HG03097 (cell line): ENCODE measurements around the gene EPS8.
"Not testable (repeated sequence)": the region's sequence is repeated elsewhere in the genome, so short reads cannot be mapped to it uniquely, and the experiment has no call there.

Experiments used
- ATAC-seq: cut with Tn5 transposase; IDR thresholded peaks from one replicate; pipeline ENCODE4 v1.9.1; 2021; ENCODE audit not compliant: unreplicated experiment, low FRiP score

The EPS8 gene

DNA sequence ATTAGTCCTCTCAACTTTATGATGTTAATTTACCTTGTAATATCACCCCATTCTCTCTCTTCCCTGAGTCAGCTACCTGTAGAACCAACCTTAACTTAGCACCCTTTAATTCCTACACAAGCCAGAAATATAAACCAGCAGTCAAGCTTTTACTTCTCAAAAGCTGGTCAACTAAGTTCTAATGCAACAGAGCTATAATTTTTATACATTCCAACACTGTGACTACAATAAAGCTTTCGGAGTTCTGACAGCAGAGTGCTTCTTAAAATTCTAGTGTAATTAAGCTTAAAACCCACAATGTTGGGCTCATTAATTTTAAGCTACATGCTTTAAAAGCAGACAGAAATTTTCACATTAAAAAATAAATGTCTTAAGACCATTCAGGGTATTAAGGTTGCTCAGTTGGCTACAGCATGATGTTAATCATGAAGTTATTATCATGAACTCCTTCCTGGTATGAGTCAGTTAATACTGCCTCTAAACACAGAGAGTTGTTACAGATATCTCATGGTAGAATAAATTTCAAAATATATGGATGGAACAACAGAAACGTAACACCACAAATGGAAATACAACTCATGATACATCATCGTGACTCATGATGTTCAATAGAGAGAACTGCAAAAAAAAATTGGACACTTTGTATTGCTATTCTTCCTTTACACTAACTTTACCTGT, 126.7 kb downstream of the EPS8 start:
- ATAC-seq = no peak

DNA sequence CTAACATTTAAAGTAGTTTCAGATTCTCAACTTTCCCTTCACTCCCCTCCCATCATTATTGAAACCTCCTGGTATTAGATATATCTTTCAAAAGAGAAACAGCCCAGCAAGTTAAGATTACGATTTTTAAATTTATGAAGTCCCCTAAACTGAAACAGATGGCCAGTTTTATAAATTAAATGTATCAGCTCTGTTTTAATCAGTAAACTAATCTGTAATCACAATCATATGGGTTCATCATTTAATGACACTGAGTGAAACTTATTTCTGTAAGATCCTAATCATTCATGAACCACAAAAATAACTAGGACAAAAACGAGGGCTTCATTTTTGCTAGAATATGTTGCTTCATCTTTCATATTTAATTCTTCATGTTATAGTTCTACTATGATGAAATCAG, 137.8 kb downstream of the EPS8 start:
- ATAC-seq = no peak

DNA sequence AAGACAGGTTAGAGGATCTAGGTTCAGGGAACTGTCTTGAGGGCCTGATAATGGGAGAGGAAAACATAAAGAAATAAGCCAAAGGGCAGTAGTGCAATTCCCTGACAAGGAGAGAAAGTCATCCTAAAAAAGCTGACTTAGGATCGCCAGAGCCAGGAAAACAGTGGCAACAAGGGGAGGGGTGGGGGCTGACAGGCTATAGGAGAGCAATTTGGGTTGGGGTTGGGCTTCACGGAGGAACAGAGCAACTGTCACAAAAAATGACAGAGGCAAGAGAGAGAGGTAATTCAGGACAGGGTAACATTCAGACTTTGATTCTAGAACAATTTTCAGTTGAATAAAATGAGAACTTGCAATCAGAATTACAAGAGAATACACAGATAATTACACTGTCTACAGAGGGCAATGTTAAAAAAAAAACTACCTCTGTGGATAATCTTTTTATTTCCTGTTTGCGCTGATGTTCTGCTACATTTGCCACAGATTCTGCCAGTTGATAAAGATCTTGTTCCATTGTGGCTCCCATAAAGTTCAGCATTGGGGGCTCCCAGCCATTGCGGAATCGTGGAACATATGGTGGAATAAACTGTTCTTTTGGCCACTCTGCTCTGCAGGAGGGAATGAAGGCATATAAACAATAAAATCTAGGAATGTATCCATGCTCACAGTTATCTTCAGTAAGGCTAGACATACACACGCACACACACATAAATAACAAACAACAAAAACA, 138.6 kb downstream of the EPS8 start:
- ATAC-seq = no peak

DNA sequence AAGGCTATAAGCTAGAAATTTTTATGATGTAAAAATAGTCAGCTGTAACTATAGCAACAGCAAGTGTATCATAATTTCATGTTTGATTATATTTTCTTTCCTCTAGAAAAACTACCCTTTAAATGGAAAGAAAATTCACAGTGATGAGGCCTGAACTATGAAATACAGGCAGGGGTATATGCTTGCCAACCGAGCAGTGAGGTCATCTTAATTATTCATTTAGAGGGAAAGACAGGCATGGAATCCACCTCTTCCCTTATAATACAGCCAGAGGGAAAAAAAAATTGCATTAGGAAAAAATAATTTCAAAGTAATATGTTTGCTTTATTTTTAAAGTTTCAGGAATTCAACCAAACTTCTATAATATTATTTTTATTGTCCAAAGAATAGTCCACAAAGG, 139.8 kb downstream of the EPS8 start:
- no peak for ATAC-seq

DNA sequence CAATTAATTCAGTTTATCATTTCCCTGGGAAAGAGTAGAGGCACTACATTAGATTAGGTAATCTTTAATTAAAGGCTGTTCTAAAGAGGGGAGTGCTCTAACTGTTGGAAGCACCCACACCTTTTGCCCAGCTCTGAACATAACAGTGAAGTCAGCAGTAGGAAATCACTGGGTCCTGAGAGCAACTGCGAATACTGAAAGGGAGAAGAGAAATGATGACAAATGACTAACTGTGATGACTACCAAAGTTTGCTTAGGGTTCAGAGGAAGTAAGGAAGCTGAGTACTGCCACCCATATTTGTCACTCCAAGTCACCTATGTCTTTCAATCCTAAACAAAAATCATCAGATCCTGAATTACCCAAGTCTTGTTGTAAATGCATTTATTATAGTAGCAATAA, 140.6 kb downstream of the EPS8 start:
- no peak for ATAC-seq

DNA sequence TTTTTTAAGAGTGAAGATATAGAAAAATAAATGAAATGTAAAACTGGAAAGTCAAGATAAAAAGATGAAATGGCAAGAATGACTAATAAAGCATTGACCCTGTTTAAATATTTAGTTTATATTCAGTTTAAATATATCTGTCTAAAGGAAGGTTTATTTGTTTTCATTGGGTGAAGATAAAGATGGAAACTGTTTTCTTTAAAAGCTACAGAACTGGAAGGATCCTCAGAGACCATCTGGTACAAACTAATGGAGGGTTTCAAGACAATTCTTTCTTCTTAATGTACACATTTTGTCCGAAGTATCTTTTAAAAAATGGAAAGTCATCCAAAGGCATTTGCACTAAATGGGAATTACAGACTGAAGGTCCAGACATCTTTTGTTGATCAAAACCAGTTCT, 142.6 kb downstream of the EPS8 start:
- no peak for ATAC-seq

DNA sequence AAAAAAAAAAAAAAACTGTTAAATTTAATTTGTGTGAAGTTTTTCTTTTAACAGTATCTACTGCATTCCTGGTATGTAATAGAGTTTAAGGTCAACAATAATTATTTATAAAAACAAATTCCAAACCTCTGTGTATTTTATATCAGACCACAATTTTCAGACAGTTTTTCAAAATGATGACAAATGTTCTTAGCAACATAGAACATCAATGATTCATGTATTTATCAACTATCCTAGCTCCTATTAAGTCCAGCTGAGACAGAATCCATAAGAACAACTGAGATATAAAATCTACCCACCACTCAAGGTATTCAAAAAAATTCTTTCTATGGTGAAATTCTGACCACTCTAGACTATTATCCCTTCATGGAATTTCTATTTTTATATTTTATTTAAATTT, 144.5 kb downstream of the EPS8 start:
- no peak for ATAC-seq

DNA sequence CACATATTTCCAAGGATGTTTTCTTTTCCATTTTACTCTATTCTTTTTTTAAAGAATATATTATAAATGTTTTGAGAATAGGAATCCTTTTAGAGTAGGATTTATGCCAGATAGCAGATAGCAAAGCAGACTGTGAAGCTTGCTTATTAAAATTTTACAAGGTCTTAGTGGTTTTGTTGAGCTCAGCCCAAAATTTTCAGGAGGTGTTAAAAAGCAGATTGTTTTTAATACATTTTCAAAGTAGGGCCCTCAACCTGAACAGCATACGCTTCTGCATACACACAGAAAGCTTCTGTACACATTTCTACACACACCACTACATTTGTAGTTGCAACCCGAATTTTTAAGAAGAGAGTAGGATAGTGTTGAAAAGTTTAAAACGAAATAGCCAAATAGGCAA, 151.0 kb downstream of the EPS8 start:
- no peak for ATAC-seq

DNA sequence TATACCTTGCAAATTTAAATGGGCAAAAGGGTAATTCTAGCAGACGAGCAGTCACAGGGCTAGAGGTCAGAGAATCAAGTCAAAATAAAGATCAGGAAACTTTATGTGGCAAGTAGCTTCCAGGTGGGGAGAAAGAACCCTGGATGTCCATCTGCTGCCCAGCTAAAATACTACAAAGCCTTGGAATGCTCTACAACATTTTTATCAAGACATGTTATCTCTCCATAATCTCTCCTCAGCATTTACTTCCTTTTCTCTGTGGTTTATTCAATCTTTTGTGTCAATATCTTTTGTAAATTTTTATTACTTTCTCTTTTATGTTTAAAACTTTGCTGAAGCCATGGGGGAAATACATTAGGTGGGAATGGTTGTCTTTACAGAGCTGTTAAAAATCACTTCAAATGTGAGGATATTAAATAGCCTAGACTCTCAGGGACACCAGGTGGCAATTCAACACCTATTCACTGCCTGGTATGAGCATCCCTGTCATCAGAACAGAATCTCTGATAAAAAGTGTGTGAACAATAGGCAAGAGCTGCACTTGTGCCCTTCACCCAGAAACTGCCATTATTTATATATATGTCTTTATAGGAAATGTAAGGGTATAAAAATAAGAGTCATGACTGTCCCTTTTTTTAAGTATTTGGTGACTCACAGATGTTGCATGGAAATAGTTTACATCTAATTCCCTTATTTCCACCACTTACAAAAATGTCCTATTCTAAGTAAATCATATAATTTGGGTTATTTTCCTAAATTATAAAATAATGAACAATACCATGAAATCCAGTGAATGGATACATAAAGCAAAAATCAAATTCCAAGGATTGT, 152.9 kb downstream of the EPS8 start:
- no peak for ATAC-seq

DNA sequence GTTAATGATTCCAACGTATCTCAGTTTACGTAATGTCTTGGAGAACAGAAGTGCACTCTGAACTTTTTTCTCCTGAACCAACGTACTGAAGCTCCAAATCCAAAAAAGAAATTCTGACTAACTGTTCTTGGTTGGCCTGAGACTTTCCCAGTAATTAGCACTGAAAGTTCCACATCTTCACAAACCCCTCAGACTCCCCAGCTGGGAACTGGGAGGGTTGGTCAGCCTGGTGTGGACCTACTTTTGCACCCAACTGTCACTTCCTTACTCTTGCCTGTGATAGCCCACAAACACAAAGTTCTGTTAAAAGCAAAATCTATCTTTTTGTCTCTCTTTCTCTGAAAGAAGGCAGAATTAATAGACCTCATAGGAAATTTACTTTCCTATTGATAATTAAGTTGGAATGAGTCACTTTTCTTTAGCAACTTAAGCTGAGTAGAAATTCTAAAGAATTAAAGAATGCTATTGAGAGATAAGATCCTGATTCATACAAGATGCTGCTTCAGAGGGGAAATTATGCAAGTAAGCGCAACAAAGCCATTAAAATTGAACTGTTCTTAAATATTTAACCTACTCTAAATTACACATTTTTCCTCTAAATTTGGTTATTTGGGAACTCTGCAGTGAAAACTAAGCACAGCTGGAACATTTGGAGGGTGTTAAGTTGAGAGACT, 155.0 kb downstream of the EPS8 start:
- ATAC-seq = no peak

DNA sequence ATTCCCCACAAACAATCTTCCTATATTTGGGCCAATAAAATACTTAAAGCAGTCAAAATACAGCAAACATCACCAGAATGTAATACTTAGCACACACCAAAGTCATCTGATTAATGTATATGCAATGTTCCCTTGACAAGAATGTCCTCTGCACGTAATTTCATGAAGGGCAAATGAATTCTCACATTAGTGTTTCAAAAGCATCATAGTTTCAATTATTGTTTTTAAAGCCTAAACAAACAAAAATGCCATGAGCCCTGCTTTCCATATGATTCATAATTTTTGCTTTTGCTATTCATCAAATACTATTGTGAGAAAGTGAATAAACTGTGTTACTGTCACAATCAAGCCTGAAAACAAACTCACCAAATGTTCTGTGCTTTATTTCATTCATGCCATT, 156.0 kb downstream of the EPS8 start:
- ATAC-seq = no peak

DNA sequence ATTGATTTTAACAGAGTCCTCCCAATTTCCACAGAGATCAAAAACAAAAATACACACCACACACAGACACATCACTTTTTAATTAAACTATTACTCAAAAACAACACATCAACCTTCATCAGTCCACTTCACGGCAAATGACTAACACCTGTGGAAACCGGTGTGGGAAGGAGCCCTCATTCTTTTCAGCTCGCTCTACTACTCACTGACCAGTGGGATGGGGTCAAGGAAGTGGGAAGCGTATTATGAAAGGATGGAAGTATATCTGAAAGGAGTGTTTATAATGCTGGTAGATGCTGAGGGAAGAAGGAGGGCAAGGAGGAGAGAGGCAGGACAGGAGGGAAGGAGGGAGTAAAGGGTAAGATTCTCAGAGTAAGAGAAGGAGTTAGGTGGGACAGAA, 156.5 kb downstream of the EPS8 start:
- no peak for ATAC-seq

DNA sequence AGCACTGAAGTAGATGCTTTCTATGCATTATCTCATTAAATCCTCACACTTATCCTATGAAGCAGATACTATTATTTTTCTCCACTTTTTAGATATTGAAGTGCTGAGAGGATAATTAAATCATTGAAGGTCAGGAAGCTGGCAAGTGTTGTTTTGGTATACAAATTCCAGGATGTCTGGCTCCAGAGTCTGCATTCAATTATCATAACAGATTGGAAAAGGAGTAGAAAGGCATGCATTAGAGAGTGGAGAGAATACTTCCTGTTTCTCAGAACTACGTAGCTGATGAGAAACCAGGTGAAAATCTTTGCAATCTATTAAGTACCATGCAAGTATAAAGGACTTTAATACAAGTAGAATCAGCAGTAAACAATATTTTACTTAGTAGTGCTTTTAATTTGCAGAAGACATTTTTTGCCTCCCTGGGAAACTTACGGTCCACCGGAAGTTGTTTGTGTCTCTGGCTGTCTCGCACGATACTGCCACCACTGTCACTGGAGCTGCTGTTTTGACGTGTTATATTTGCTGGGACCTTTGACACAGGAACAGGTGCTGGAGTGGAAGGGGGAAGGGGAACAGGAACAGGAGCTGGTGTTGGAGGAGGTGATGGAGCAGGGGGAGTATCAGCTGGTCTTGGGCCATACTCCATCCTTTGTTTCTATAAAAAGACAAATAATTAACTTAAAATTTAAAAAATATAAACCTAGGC, 158.0 kb downstream of the EPS8 start:
- ATAC-seq = no peak

DNA sequence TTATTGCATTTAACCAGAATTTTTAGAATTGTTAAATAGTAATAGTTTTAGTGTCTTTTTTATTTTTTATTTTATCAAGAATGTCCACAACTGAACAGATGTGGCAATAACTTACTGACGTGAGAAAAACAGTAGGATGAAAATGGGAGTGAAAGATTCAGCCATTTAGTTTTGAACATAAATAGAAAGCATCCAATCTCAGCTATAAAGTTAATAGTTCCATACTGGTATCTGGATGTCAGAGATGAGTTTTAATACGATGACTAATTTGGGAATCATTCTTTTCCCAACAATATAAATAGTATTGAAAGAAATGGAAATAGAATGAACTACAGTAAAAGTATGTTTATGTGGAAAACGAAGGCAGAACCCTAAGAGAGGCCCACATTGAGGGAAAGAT, 159.4 kb downstream of the EPS8 start:
- no peak for ATAC-seq

DNA sequence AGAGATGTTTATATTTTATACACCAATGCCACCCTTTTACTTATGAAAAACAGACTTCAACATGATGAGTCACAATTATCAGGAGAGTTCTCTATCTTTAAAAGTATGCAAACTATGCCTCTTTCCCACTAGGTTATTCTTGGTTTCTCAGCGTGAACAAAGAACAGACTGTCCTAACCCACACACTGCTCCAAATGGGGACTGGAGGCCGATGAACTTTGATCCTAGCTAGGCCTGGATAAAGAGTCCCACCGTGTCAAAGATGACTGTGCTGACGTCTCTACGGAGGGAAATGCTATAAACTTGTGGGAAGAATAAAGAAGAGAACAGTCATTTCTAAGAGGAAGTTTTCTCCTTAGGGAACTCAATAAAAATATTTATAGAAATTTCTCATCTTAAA, 160.1 kb downstream of the EPS8 start:
- no peak for ATAC-seq

DNA sequence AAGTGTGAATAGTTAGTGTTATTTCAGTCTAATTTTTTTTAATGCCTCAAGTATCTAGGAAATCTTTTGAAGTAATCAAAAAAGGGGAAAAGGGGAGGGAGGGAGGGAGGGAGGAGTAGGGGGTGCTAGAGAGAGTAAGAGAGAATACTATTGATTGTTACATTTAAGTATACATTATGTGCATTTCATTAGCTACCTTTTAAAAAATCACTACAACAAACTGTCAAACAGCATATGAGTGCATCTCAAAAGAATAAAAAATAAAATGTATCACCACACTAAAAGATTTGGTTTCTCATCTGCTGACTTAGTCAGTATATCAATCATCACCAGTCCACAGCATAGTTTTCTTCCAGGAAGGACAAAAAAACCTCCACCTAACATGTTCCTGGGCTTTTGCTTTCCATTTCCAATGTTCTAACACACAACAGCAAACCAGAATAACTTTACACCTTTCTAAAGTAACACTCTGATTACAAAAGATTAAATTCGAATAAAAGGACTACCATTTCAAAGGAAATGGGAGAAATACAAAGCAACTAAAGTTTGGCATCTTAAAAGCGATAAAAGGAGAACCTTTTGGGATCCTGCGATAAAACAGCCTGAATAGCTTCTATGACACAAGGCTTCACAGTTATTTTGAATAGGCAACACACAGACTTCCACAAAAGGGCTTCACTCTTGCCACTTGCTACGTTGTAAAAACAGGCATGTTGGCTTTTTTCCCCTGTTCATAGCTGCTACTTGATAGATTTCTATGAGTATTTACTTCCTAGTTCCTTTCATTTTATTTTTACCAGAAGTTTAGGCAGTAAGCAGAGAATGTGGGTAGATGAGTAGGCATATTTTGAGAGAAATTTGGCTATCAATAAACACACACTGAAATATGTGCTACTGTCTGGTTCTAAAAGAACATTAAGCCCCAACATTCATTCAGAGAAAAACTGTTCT, 160.9 kb downstream of the EPS8 start:
- ATAC-seq = no peak

DNA sequence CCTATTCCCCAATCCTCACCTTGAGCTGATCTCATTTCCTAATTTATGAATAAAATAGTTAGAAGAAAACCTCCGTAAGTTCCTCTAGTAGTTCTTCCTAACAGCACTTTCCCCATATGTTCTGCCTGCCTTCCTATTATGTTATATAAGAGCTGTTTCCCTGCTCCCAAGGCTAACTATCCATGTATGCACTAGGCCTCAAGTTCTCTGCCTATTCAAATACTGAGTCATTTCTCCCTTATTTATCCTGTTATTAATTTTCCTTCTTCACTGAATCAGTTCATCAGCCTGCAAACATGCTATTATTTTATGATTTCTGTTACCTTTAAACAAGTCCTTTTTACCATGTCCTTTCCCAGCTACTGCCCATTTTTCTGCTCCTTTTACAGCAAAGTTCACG, 164.1 kb downstream of the EPS8 start:
- no peak for ATAC-seq

DNA sequence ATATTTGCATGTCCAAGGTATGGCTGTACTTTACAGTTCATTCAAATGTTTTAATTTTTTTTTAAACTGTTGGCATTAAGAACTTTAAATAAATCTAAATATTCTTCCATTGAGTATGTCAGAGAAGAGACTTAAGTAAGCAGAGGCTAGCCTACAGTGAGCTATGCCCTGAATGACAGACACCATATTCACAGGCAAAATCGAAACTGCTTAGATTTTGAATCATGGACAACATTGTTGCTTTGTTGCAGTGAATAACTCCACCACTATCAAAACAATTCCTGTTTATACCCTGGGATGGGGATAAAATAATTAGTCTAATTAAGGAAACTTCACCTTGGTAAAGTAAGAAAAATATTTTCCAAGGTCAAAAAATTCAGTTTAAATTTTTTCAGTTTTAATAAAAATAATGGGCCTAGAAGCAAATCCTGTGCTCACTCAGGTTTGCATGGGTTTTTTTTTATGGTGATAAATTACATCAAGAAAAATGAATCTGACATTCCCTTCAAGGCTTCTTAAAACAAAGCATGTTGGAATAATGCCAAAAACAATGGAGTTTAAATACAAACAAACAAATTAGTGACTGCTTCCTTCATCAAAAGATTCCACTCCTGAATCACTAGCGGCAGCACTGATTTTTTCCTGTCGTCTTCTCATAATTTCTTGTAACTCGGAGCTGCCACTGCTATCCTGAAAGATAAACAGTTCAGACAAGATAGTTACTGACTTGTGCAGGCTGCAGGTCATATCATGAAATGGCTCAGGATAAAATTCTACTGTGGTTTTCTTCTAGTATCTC, 168.2 kb downstream of the EPS8 start:
- ATAC-seq = no peak

DNA sequence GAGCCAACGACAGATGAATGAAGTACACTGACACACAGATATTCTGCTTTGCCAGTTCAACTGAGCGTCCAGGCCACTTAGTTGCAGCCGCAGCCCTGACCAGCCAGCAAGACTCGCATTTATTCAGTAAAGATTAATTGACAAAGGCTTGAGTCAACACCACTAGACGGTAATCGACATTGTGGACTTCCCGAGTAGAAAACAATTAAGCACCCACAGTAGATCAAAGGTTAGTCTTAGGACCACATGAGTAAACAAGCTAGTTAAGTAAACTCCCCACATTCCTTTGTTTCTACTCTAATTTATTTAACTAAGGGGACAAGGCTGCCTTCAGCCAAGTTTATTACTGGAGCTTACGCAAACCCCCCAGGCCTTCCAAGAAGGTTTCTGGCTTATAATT, 172.7 kb downstream of the EPS8 start:
- not testable (repeated sequence) for ATAC-seq
